RWPE1 (cell line): Measurements from ENCODE around the gene MKKS.

Source experiments
- CTCF ChIA-PET: fragments of 350-600 bp; sonication (Branson Sonifier 250); formaldehyde crosslinking; extraction: SDS; loops from one replicate; lab custom pipeline; 2021; lab: Yijun Ruan, JAX
- POLR2A ChIA-PET: fragments of 400-600 bp; formaldehyde crosslinking; extraction: SDS; loops from one replicate; lab custom pipeline; 2020; ENCODE audit warnings: antibody characterized with exemption; ENCODE audit not compliant: low non-redundant PET; lab: Yijun Ruan, JAX
- DNase-seq: peaks from one replicate; pipeline ENCODE4 v3.0.0; 2012; ENCODE audit warnings: low spot score
- H3K27ac ChIP-seq: fragments of 450-650 bp; 2 replicates; pipeline ENCODE4 v1.5.1; 2017
- CTCF ChIP-seq: fragments of 450-650 bp; conservative IDR thresholded peaks from 2 replicates; pipeline ENCODE4 v1.5.1; 2017; ENCODE audit warnings: low read depth, mild to moderate bottlenecking

The MKKS gene

GRCh38 chr20:10462516-10462915, 28.5 kb upstream of the MKKS start:
- no peak for TF ChIP-seq CTCF
- ChIA-PET CTCF (no interaction called here), POLR2A (no interaction called here)
- no peak for DNase-seq
- H3K27ac ChIP-seq = no peak overlapping the region

- TF ChIP-seq CTCF = no peak
- DNase-seq = no peak
- ChIA-PET CTCF (no interaction called here), POLR2A (no interaction called here)
- no peak overlapping the region for H3K27ac ChIP-seq
Observed at GRCh38 chr20:10461495-10461894, 27.5 kb upstream of the MKKS start.

GRCh38 chr20:10454151-10454750, 20.2 kb upstream of the MKKS start:
- POLR2A ChIA-PET = no interaction called here
- DNase-seq = no peak
- H3K27ac ChIP-seq = no peak overlapping the region
- TF ChIP-seq CTCF = no peak
- CTCF ChIA-PET = interaction anchor here (0.7 kb wide), 1 partner anchor 11 kb away, joined by 3 read pairs; no protein-coding TSS in a partner anchor

- no peak for DNase-seq
- ChIA-PET POLR2A (no interaction called here), CTCF (interaction anchor here (0.7 to 1.2 kb wide), 3 partner anchors 10 to 1884 kb away, joined by 3 read pairs; no protein-coding TSS in a partner anchor)
- TF ChIP-seq CTCF = no peak
- no peak overlapping the region for H3K27ac ChIP-seq
Observed at GRCh38 chr20:10453241-10453640, 19.2 kb upstream of the MKKS start.

GRCh38 chr20:10449270-10449669, 15.2 kb upstream of the MKKS start:
- DNase-seq = no peak
- no peak for TF ChIP-seq CTCF
- H3K27ac ChIP-seq = no peak overlapping the region
- POLR2A ChIA-PET = no interaction called here
- CTCF ChIA-PET = interaction anchor here (0.6 kb wide), 3 partner anchors 67 to 1010 kb away, joined by 3 to 5 read pairs (median 3); no protein-coding TSS in a partner anchor

- no peak for TF ChIP-seq CTCF
- POLR2A ChIA-PET = interaction anchor here (0.6 kb wide), 1 partner anchor 207 kb away, joined by 3 read pairs; no protein-coding TSS in a partner anchor
- no peak for DNase-seq
- no peak overlapping the region for H3K27ac ChIP-seq
- CTCF ChIA-PET = interaction anchor here (0.6 kb wide), 1 partner anchor 68 kb away, joined by 3 read pairs; no protein-coding TSS in a partner anchor
Observed at GRCh38 chr20:10448270-10449156, 14.5 kb upstream of the MKKS start.
